Rectal smooth muscle tissue (tissue), 1 donor: ENCODE results near the gene TPRG1L.

Experiments used
- H3K27ac ChIP-seq: one replicate; pipeline ENCODE4 v1.7.0; 2013; ENCODE audit warnings: low read depth, low read length, inconsistent platforms
- H3K27me3 ChIP-seq: one replicate; pipeline ENCODE4 v1.7.0; 2013; ENCODE audit warnings: low read length; ENCODE audit not compliant: control insufficient read depth, insufficient read depth
- H3K36me3 ChIP-seq: one replicate; pipeline ENCODE4 v1.7.0; 2013; ENCODE audit warnings: low read length; ENCODE audit not compliant: control insufficient read depth, insufficient read depth
- H3K4me1 ChIP-seq: one replicate; pipeline ENCODE4 v1.7.0; 2013; ENCODE audit warnings: low read length; ENCODE audit not compliant: control insufficient read depth, insufficient read depth
- H3K4me3 ChIP-seq: one replicate; pipeline ENCODE4 v1.7.0; 2013; ENCODE audit warnings: low read length
- H3K9ac ChIP-seq: one replicate; pipeline ENCODE4 v1.7.0; 2013; ENCODE audit warnings: low read length

TPRG1L gene

GRCh38 chr1:3628445-3628844, 3.6 kb downstream of the TPRG1L start:
- Histone ChIP-seq H3K27me3 (no peaks in the 10 kb centered on the region), H3K36me3 (peaks cover 23% of the 10 kb centered on the region), H3K4me1 (peaks cover 9% of the 10 kb centered on the region), H3K9ac (no peak overlapping the region), H3K4me3 (no peak overlapping the region), H3K27ac (no peak overlapping the region)

- peaks cover 5% of the 10 kb centered on the region for H3K4me1 ChIP-seq
- H3K4me3 ChIP-seq, result no peak overlapping the region
- H3K36me3 ChIP-seq, result peaks cover 23% of the 10 kb centered on the region
- no peak overlapping the region for H3K27ac ChIP-seq
- H3K27me3 ChIP-seq, result no peaks in the 10 kb centered on the region
- no peak overlapping the region for H3K9ac ChIP-seq
Observed at GRCh38 chr1:3629561-3630160, 4.8 kb downstream of the TPRG1L start.

- H3K36me3 ChIP-seq, result peaks cover 28% of the 10 kb centered on the region
- no peak overlapping the region for H3K9ac ChIP-seq
- H3K27ac ChIP-seq, result no peak overlapping the region
Observed at GRCh38 chr1:3630161-3630611, 5.4 kb downstream of the TPRG1L start.

GRCh38 chr1:3630914-3631313, 6.1 kb downstream of the TPRG1L start:
- Histone ChIP-seq H3K9ac (no peak overlapping the region), H3K27me3 (no peaks in the 10 kb centered on the region), H3K4me3 (no peak overlapping the region), H3K4me1 (no peaks in the 10 kb centered on the region), H3K27ac (no peak overlapping the region), H3K36me3 (peaks cover 30% of the 10 kb centered on the region)

More at GRCh38 chr1:3630161-3630611, 5.4 kb downstream of the TPRG1L start:
- Histone ChIP-seq H3K4me1 (peaks cover 5% of the 10 kb centered on the region), H3K27me3 (no peaks in the 10 kb centered on the region), H3K4me3 (no peak overlapping the region)

- Histone ChIP-seq H3K27me3 (no peaks in the 10 kb centered on the region), H3K4me3 (no peak overlapping the region), H3K4me1 (no peaks in the 10 kb centered on the region), H3K36me3 (peaks cover 30% of the 10 kb centered on the region), H3K9ac (no peak overlapping the region), H3K27ac (no peak overlapping the region)
Observed at GRCh38 chr1:3631320-3632260, 6.8 kb downstream of the TPRG1L start.

GRCh38 chr1:3632298-3632697, 7.5 kb downstream of the TPRG1L start:
- no peak overlapping the region for H3K27ac ChIP-seq
- no peaks in the 10 kb centered on the region for H3K27me3 ChIP-seq
- H3K4me3 ChIP-seq, result no peak overlapping the region
- peaks cover 29% of the 10 kb centered on the region for H3K36me3 ChIP-seq
- H3K4me1 ChIP-seq, result no peaks in the 10 kb centered on the region
- H3K9ac ChIP-seq, result no peak overlapping the region

- Histone ChIP-seq H3K4me1 (no peaks in the 10 kb centered on the region), H3K27me3 (no peaks in the 10 kb centered on the region), H3K4me3 (no peak overlapping the region), H3K9ac (no peak overlapping the region), H3K36me3 (peaks cover 25% of the 10 kb centered on the region), H3K27ac (no peak overlapping the region)
Observed at GRCh38 chr1:3632716-3633343, 8.0 kb downstream of the TPRG1L start.

- no peaks in the 10 kb centered on the region for H3K4me1 ChIP-seq
- peaks cover 23% of the 10 kb centered on the region for H3K36me3 ChIP-seq
- H3K27ac ChIP-seq, result no peak overlapping the region
- no peaks in the 10 kb centered on the region for H3K27me3 ChIP-seq
- H3K9ac ChIP-seq, result no peak overlapping the region
- no peak overlapping the region for H3K4me3 ChIP-seq
Observed at GRCh38 chr1:3633344-3634058, 8.7 kb downstream of the TPRG1L start.

GRCh38 chr1:3634059-3634800, 9.4 kb downstream of the TPRG1L start:
- no peak overlapping the region for H3K4me3 ChIP-seq
- no peak overlapping the region for H3K9ac ChIP-seq
- peaks cover 17% of the 10 kb centered on the region for H3K36me3 ChIP-seq
- no peaks in the 10 kb centered on the region for H3K4me1 ChIP-seq
- H3K27ac ChIP-seq, result no peak overlapping the region
- H3K27me3 ChIP-seq, result no peaks in the 10 kb centered on the region

GRCh38 chr1:3636080-3636479, 11.3 kb downstream of the TPRG1L start:
- no peaks in the 10 kb centered on the region for H3K4me1 ChIP-seq
- no peaks in the 10 kb centered on the region for H3K27me3 ChIP-seq
- H3K36me3 ChIP-seq, result peaks cover 13% of the 10 kb centered on the region
- no peak overlapping the region for H3K9ac ChIP-seq
- H3K27ac ChIP-seq, result no peak overlapping the region
- no peak overlapping the region for H3K4me3 ChIP-seq

GRCh38 chr1:3636531-3636930, 11.7 kb downstream of the TPRG1L start:
- no peak overlapping the region for H3K9ac ChIP-seq
- no peak overlapping the region for H3K27ac ChIP-seq
- no peak overlapping the region for H3K4me3 ChIP-seq
- no peaks in the 10 kb centered on the region for H3K4me1 ChIP-seq
- no peaks in the 10 kb centered on the region for H3K27me3 ChIP-seq
- H3K36me3 ChIP-seq, result peaks cover 13% of the 10 kb centered on the region
